Fibroblast of the aortic adventitia (primary cell): ENCODE results near the gene ANKRD53. TPM values are rescaled to one million over a fixed set of nuclear protein-coding genes. Genes with fewer than 3 reads are reported as not detected.

ENCODE experiments used
- DNase-seq: peaks from one replicate; pipeline ENCODE4 v3.0.0-alpha.2; 2010; ENCODE audit warnings: low read depth
- H3K4me3 ChIP-seq: 2 replicates; pipeline ENCODE4 v1.5.1; 2011; ENCODE audit warnings: low read depth, mild to moderate bottlenecking, control low read depth, low read length, moderate library complexity
- total RNA-seq: library from RNA; depleted of rRNA; stranded (reverse); fragments of >200 nt; gene quantifications from 2 replicates; pipeline ENCODE4 v1.2.3, GENCODE V29; 2012; ENCODE audit warnings: low replicate concordance
- TF ChIP-seq, protein P1 (sequence below): IDR thresholded peaks from 2 replicates; pipeline ENCODE4 v1.5.1; 2011; ENCODE audit warnings: mild to moderate bottlenecking, low read length, control low read depth, inconsistent platforms; ENCODE audit not compliant: insufficient read depth

The ANKRD53 gene
- total RNA-seq, 1 donor = 1.1 TPM

DNA sequence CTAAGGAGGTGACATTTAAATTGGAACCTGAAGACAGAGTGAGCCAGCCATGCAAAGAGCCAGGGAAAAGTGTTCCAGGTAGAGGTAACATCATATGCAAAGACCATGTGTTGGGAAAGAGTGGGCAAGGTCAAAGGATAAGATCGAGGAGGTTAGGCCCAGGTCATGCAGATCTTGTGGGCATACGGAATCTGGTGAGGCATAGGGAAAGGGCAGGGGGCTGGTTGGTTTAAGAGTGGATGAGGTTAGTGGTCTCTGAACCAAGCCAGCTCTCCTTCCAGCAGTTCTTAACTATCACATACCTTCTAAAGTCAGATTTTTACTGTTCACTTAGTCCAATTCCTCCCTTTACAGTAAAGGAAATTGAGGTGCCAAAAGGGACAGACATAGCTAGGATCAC, 3.0 kb downstream of the ANKRD53 start:
- H3K4me3 ChIP-seq = no peak overlapping the region
- TF ChIP-seq, protein P1, sequence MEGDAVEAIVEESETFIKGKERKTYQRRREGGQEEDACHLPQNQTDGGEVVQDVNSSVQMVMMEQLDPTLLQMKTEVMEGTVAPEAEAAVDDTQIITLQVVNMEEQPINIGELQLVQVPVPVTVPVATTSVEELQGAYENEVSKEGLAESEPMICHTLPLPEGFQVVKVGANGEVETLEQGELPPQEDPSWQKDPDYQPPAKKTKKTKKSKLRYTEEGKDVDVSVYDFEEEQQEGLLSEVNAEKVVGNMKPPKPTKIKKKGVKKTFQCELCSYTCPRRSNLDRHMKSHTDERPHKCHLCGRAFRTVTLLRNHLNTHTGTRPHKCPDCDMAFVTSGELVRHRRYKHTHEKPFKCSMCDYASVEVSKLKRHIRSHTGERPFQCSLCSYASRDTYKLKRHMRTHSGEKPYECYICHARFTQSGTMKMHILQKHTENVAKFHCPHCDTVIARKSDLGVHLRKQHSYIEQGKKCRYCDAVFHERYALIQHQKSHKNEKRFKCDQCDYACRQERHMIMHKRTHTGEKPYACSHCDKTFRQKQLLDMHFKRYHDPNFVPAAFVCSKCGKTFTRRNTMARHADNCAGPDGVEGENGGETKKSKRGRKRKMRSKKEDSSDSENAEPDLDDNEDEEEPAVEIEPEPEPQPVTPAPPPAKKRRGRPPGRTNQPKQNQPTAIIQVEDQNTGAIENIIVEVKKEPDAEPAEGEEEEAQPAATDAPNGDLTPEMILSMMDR = no peak
- no peak for DNase-seq

DNA sequence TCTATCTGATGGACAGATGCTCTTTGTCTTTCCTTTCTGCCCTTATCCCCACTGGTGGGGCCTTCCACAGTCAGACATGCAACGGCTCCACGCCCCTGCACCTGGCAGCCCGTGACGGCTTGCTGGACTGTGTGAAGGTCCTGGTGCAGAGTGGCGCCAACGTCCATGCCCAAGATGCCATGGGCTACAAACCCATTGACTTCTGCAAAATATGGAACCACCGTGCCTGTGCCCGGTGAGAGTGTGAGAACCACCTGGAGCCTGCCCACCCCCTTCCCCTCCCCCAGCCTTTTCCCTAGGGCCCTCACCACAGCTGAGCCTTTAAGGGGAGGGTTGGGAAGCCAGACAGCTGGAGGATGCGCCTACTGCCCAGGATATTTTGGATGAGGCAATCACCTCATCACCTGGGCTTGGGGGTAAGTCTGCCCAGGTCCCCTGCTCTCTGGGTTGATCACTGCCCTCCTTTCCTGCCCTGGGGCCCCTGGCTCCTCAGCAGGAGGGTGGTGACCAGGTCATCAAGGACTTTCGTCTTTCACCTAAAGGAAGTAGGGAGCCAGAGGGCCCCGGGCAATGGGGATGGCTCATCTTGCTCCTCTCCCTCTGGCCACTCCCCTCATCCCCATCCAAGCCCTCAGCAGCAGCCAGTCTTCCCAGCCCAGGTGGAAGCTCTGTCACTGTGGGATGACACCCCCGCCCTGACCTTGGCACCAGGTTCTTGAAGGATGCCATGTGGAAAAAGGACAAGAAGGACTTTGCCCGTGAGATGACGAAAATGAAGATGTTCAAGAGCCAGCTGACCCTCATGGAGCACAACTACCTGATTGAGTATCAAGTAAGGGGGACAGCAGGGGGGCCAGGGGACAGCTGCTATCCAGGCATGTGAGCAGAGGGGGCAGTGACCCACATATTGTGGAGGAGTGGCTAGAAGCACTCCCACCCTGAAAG, 3.7 kb downstream of the ANKRD53 start:
- no peak overlapping the region for H3K4me3 ChIP-seq
- TF ChIP-seq, protein P1 = no peak
- no peak for DNase-seq

DNA sequence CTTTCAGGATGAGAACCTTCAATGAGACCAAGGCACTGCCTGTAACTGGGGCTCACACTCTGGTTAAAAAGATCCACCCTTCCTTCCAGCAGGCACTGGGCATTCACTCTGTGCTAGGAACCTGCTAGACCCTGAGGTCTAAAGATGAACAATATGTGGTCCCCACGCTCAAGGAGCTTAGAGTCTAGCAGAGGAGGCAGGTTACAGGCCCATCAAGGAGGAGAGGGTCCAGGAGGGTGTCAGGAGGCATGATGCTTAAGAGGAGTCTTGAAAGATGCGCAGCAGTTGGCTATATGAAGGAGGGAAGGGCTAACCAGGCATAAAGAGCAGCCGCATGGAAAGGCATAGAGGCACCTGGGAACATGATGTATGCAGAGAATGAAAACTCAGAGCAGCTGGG, 4.5 kb downstream of the ANKRD53 start:
- TF ChIP-seq, protein P1 = no peak
- H3K4me3 ChIP-seq = no peak overlapping the region
- DNase-seq = no peak

DNA sequence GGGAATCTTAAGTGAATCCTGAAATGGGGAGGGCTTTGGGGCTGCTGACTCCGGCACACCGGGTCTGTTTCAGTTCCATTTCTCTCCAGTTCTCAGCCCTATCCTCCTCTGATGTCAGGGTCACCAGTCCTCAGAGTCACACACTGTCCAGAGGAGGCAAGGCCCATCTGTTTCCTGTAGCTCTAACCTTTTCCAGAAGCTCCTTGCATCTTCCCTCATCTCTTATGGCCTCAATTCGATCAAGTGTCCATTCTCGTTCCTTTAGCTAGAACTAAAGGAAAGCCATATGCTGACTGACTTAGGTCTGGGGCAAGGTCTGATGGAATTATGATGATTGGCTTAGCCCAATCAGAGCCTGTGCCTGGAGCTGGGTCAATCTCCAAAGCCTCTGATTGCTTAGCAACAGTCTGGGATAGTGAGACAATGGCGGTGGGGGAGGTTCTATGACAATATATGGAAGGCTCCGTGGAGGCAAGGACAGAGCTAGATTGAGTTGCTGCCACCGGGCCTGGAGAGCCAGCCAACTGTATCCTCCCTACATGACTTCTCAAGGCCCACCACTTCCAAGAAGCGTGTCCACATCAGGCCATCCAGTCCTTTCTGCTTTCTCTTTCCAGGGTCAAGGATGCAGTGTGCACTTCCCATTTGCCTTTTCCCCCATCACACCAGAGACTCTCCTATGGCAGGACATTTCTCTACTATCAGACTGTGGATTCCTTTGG, 5.2 kb downstream of the ANKRD53 start:
- TF ChIP-seq, protein P1 = no peak
- DNase-seq = no peak
- no peak overlapping the region for H3K4me3 ChIP-seq

DNA sequence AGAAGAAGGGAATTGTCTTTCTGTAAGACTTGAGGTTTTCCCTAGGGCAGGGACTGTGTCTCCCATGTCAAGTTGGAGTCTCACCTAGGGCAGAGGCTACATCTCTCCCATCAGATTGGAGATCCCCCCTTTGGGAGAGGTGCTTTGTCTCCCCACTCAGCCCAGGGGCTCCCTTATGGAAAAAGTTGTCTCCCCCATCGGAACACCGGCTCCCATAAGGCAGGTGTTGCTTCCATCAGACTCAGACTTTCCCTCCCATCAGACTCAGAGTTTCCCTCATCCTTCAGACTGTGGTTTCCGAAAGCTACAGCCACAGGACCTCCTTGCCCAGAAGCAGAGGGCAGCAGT, 5.8 kb downstream of the ANKRD53 start:
- DNase-seq = no peak
- TF ChIP-seq, protein P1 = no peak

DNA sequence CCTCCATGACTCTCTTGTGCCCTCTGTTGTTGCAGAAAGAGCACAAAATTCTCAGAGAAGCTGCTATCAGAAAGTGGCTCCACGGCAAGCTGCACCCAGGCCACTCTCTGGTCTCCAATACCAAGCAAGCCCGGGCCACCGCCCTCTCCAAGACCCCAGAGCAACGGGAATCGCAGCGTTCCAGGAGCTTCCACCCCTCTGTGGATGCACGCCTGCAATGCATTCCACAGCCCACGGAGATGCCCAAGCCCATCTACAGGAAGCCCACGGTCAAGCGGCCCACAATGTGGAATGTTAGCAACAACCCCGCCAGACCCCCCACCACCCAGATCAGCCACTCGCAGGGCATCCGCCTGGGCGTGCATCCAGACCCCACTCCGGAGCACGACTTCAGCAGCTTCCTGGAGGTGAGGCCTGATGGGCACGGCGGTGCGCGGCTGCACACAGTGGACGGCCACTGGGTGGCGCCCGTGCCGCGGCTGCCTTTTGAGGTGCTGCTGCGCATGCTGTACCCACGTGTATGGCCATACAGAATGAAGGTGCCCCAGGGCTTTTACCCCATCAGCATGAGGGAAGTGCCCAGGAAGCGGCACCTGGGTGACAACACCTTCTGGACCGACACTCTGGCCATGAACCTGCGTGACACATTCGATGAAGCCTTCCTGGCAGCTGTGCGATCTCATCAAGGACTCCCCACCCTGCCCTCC, 6.3 kb downstream of the ANKRD53 start:
- DNase-seq = no peak
- no peak overlapping the region for H3K4me3 ChIP-seq
- TF ChIP-seq, protein P1 = peak; percentile 68

More for the DNA sequence above, 5.8 kb downstream of the ANKRD53 start:
- no peak overlapping the region for H3K4me3 ChIP-seq
